ENCODE measurements around the gene MCEMP1. TPM values are rescaled to one million over a fixed set of nuclear protein-coding genes. Genes with fewer than 3 reads are reported as not detected.

The MCEMP1 gene
- total RNA-seq (under 1 TPM; 0.17 to 0.85 (median 0.47) TPM), polyA plus RNA-seq (0.50 TPM)
- long read RNA-seq, donor 1, partial matches to known transcripts = 0 of 3 reads
- long read RNA-seq, donor 1, other reads (novel, unspliced or antisense) = 0 of 3 reads
- long read RNA-seq, donor 2 = 0 reads
- long read RNA-seq, donor 3 = 0 reads
- long read RNA-seq, donor 4, partial matches to known transcripts = 0 of 1 reads
- long read RNA-seq, donor 4, other reads (novel, unspliced or antisense) = 0 of 1 reads

GRCh38 chr19:7676854-7677253 lies at the start of gene MCEMP1:
Gene MCEMP1, plus strand, starts transcription at chr19:7677090. Its CDS starts 31 bp downstream, at chr19:7677121.
- Histone ChIP-seq H3K9me3 (ENCODE audit: control insufficient read depth, low read length) (no peaks in the 10 kb centered on the region), H3K27me3 (ENCODE audit: control insufficient read depth, insufficient read depth) (no peaks in the 10 kb centered on the region), H3K4me3 (ENCODE audit: low read length) (no peak within 1 kb of the TSS), H3K4me1 (ENCODE audit: control insufficient read depth, insufficient read depth, low read length) (no peaks in the 10 kb centered on the region), H3K27ac (ENCODE audit: low read length) (no peak within 1 kb of the TSS)
- WGBS = 43% methylated on average over 10 of the region's 10 CpGs
- peak in 2 of 3 donors; percentile 29 to 68 for DNase-seq
- ATAC-seq = no peak
- intact Hi-C loops (cut with DNase I) = loop anchor here in 2 of 4 donors (5.0 to 10.0 kb wide), 2 partner anchors 110 to 128 kb away; no protein-coding TSS in a partner anchor

GRCh38 chr19:7627166-7627565 lies 49.7 kb upstream of the MCEMP1 start:
- DNase-seq (no peak), ATAC-seq (no peak)
- intact Hi-C loops (cut with DNase I) = no loop called here

GRCh38 chr19:7628589-7629311 lies 48.1 kb upstream of the MCEMP1 start:
- no peaks in the 10 kb centered on the region for H3K9me3 ChIP-seq (ENCODE audit: control insufficient read depth, low read length)
- 5% methylated on average over 15 of the region's 15 CpGs for WGBS
- H3K27me3 ChIP-seq (ENCODE audit: control insufficient read depth, insufficient read depth) = no peaks in the 10 kb centered on the region
- peak overlapping the region; percentile 63 for H3K27ac ChIP-seq (ENCODE audit: low read length)
- H3K4me1 ChIP-seq (ENCODE audit: control insufficient read depth, insufficient read depth, low read length) = peaks cover 2% of the 10 kb centered on the region
- no peak for ATAC-seq
- intact Hi-C loops (cut with DNase I) = no loop called here
- H3K4me3 ChIP-seq (ENCODE audit: low read length) = peak overlapping the region; percentile 94
- DNase-seq = no peak

More at GRCh38 chr19:7627166-7627565, 49.7 kb upstream of the MCEMP1 start:
- Histone ChIP-seq H3K4me3 (ENCODE audit: low read length) (no peak overlapping the region), H3K4me1 (ENCODE audit: control insufficient read depth, insufficient read depth, low read length) (peaks cover 2% of the 10 kb centered on the region), H3K27me3 (ENCODE audit: control insufficient read depth, insufficient read depth) (no peaks in the 10 kb centered on the region), H3K27ac (ENCODE audit: low read length) (no peak overlapping the region), H3K9me3 (ENCODE audit: control insufficient read depth, low read length) (no peaks in the 10 kb centered on the region)
- 90% methylated on average over 24 of the region's 24 CpGs for WGBS

GRCh38 chr19:7629347-7630054 lies 47.4 kb upstream of the MCEMP1 start, which contains the start of the genes PET100 and XAB2:
Gene PET100, plus strand, starts transcription at chr19:7629793. Its CDS starts 41 bp downstream, at chr19:7629834.
Gene XAB2, minus strand, starts transcription at chr19:7629545. Its CDS starts 18 bp downstream, at chr19:7629527.
- ATAC-seq (peak; percentile 98), DNase-seq (peak; percentile 95 to 98 (median 97))
- H3K27me3 ChIP-seq (ENCODE audit: control insufficient read depth, insufficient read depth) = no peaks in the 10 kb centered on the region
- peak within 1 kb of the TSS; percentile 71 for H3K27ac ChIP-seq (ENCODE audit: low read length)
- peak within 1 kb of the TSS; percentile 94 for H3K4me3 ChIP-seq (ENCODE audit: low read length)
- no peaks in the 10 kb centered on the region for H3K9me3 ChIP-seq (ENCODE audit: control insufficient read depth, low read length)
- peaks cover 2% of the 10 kb centered on the region for H3K4me1 ChIP-seq (ENCODE audit: control insufficient read depth, insufficient read depth, low read length)
- intact Hi-C loops (cut with DNase I) = no loop called here
- under 1% methylated on average over 40 of the region's 40 CpGs for WGBS

- intact Hi-C loops (cut with DNase I) = no loop called here
- no peaks in the 10 kb centered on the region for H3K9me3 ChIP-seq (ENCODE audit: control insufficient read depth, low read length)
- no peak for ATAC-seq
- no peak for DNase-seq
- no peak overlapping the region for H3K27ac ChIP-seq (ENCODE audit: low read length)
- H3K4me3 ChIP-seq (ENCODE audit: low read length) = no peak overlapping the region
- H3K4me1 ChIP-seq (ENCODE audit: control insufficient read depth, insufficient read depth, low read length) = peaks cover 2% of the 10 kb centered on the region
- no peaks in the 10 kb centered on the region for H3K27me3 ChIP-seq (ENCODE audit: control insufficient read depth, insufficient read depth)
- WGBS = 91% methylated on average over 12 of the region's 12 CpGs
Observed at GRCh38 chr19:7631577-7631976, 45.3 kb upstream of the MCEMP1 start.

GRCh38 chr19:7632340-7633203 lies 44.3 kb upstream of the MCEMP1 start:
- no peak overlapping the region for H3K27ac ChIP-seq (ENCODE audit: low read length)

GRCh38 chr19:7633698-7634097 lies 43.2 kb upstream of the MCEMP1 start, which contains the start of gene PCP2:
Gene PCP2, minus strand, starts transcription at chr19:7633719. Its CDS starts 262 bp downstream, at chr19:7633457.
- H3K27me3 ChIP-seq (ENCODE audit: control insufficient read depth, insufficient read depth) = no peaks in the 10 kb centered on the region
- no peak for ATAC-seq
- no peak within 1 kb of the TSS for H3K27ac ChIP-seq (ENCODE audit: low read length)
- no peaks in the 10 kb centered on the region for H3K9me3 ChIP-seq (ENCODE audit: control insufficient read depth, low read length)
- H3K4me1 ChIP-seq (ENCODE audit: control insufficient read depth, insufficient read depth, low read length) = peaks cover 2% of the 10 kb centered on the region
- DNase-seq = no peak
- WGBS = 46% methylated on average over 1 of the region's 2 CpGs
- intact Hi-C loops (cut with DNase I) = no loop called here
- no peak within 1 kb of the TSS for H3K4me3 ChIP-seq (ENCODE audit: low read length)

More at GRCh38 chr19:7632340-7633203, 44.3 kb upstream of the MCEMP1 start:
- Histone ChIP-seq H3K4me1 (ENCODE audit: control insufficient read depth, insufficient read depth, low read length) (peaks cover 2% of the 10 kb centered on the region), H3K4me3 (ENCODE audit: low read length) (no peak overlapping the region), H3K9me3 (ENCODE audit: control insufficient read depth, low read length) (no peaks in the 10 kb centered on the region), H3K27me3 (ENCODE audit: control insufficient read depth, insufficient read depth) (no peaks in the 10 kb centered on the region)
- 87% methylated on average over 40 of the region's 40 CpGs for WGBS
- intact Hi-C loops (cut with DNase I) = no loop called here
- ATAC-seq (no peak), DNase-seq (no peak)

GRCh38 chr19:7635670-7636069 lies 41.2 kb upstream of the MCEMP1 start:
- DNase-seq (no peak), ATAC-seq (no peak)
- WGBS = 41% methylated on average over 6 of the region's 6 CpGs
- H3K27me3 ChIP-seq (ENCODE audit: control insufficient read depth, insufficient read depth) = no peaks in the 10 kb centered on the region
- H3K4me1 ChIP-seq (ENCODE audit: control insufficient read depth, insufficient read depth, low read length) = no peaks in the 10 kb centered on the region
- H3K4me3 ChIP-seq (ENCODE audit: low read length) = no peak overlapping the region
- intact Hi-C loops (cut with DNase I) = no loop called here
- no peaks in the 10 kb centered on the region for H3K9me3 ChIP-seq (ENCODE audit: control insufficient read depth, low read length)
- no peak overlapping the region for H3K27ac ChIP-seq (ENCODE audit: low read length)

- ATAC-seq (no peak), DNase-seq (peak in 1 of 3 donors; percentile 37)
- no peaks in the 10 kb centered on the region for H3K9me3 ChIP-seq (ENCODE audit: control insufficient read depth, low read length)
- no peak overlapping the region for H3K27ac ChIP-seq (ENCODE audit: low read length)
- H3K4me3 ChIP-seq (ENCODE audit: low read length) = no peak overlapping the region
- intact Hi-C loops (cut with DNase I) = no loop called here
- 63% methylated on average over 16 of the region's 16 CpGs for WGBS
- no peaks in the 10 kb centered on the region for H3K4me1 ChIP-seq (ENCODE audit: control insufficient read depth, insufficient read depth, low read length)
- H3K27me3 ChIP-seq (ENCODE audit: control insufficient read depth, insufficient read depth) = no peaks in the 10 kb centered on the region
Observed at GRCh38 chr19:7636317-7636690, 40.6 kb upstream of the MCEMP1 start.

- Histone ChIP-seq H3K27me3 (ENCODE audit: control insufficient read depth, insufficient read depth) (no peaks in the 10 kb centered on the region), H3K9me3 (ENCODE audit: control insufficient read depth, low read length) (no peaks in the 10 kb centered on the region), H3K27ac (ENCODE audit: low read length) (no peak within 1 kb of the TSS), H3K4me1 (ENCODE audit: control insufficient read depth, insufficient read depth, low read length) (no peaks in the 10 kb centered on the region), H3K4me3 (ENCODE audit: low read length) (peak within 1 kb of the TSS; percentile 14)
- intact Hi-C loops (cut with DNase I) = no loop called here
- 6% methylated on average over 61 of the region's 61 CpGs for WGBS
- peak; percentile 47 to 85 (median 85) for DNase-seq
- peak; percentile 63 to 80 for ATAC-seq
Observed at GRCh38 chr19:7636691-7637373, 40.1 kb upstream of the MCEMP1 start, which contains the start of gene STXBP2. Gene STXBP2, plus strand, starts transcription at chr19:7637110. Its CDS starts 40 bp downstream, at chr19:7637150.

All from right cardiac atrium (tissue), 5 donors.